DOHH2 (cell line): ENCODE results near the gene SCRN2.

Experiments used
- EZH2phosphoT487 ChIP-seq: fragments of 200-600 bp; sonication (generic); IDR thresholded peaks from 2 replicates; pipeline ENCODE4 v1.6.1; 2017; ENCODE audit warnings: borderline replicate concordance, mild to moderate bottlenecking, antibody characterized with exemption, low read length, moderate library complexity, mixed read lengths
- TF ChIP-seq, protein P1 (sequence below): fragments of 200-600 bp; sonication (generic); IDR thresholded peaks from one replicate; pipeline ENCODE4 v1.5.1; 2014; ENCODE audit warnings: antibody characterized with exemption, mild to moderate bottlenecking, low read depth, low read length; ENCODE audit not compliant: poor library complexity, severe bottlenecking

GRCh38 chr17:47822785-47823184 lies 18.3 kb downstream of the SCRN2 start:
- TF ChIP-seq, protein P1, sequence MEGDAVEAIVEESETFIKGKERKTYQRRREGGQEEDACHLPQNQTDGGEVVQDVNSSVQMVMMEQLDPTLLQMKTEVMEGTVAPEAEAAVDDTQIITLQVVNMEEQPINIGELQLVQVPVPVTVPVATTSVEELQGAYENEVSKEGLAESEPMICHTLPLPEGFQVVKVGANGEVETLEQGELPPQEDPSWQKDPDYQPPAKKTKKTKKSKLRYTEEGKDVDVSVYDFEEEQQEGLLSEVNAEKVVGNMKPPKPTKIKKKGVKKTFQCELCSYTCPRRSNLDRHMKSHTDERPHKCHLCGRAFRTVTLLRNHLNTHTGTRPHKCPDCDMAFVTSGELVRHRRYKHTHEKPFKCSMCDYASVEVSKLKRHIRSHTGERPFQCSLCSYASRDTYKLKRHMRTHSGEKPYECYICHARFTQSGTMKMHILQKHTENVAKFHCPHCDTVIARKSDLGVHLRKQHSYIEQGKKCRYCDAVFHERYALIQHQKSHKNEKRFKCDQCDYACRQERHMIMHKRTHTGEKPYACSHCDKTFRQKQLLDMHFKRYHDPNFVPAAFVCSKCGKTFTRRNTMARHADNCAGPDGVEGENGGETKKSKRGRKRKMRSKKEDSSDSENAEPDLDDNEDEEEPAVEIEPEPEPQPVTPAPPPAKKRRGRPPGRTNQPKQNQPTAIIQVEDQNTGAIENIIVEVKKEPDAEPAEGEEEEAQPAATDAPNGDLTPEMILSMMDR = no peak
- no peak for TF ChIP-seq EZH2phosphoT487
